H54 (cell line): ENCODE data around the gene KCTD19.

Experiments
- DNase-seq: peaks from one replicate; pipeline ENCODE4 v3.0.0; 2011; ENCODE audit warnings: low spot score, mixed read lengths; ENCODE audit not compliant: insufficient read length
- FAIRE-seq: peaks from 3 replicates; lab custom pipeline; 2011; peaks lifted over from hg19 to GRCh38; lab: Jason Lieb, UNC
- POLR2A ChIP-seq: IDR thresholded peaks from 2 replicates; pipeline ENCODE4 v1.6.1; 2011; ENCODE audit warnings: low read depth, mild to moderate bottlenecking, low read length

The KCTD19 gene

GRCh38 chr16:67341250-67341649 lies 14.7 kb upstream of the KCTD19 start:
- TF ChIP-seq POLR2A: no peak
- FAIRE-seq: no peak

GRCh38 chr16:67339453-67339852 lies 12.9 kb upstream of the KCTD19 start:
- FAIRE-seq: peak; percentile 80
- no peak for TF ChIP-seq POLR2A
- DNase-seq: no peak

More at GRCh38 chr16:67341250-67341649, 14.7 kb upstream of the KCTD19 start:
- no peak for DNase-seq

- DNase-seq (no peak), FAIRE-seq (no peak)
- TF ChIP-seq POLR2A: no peak
Measured at GRCh38 chr16:67336648-67337047, 10.1 kb upstream of the KCTD19 start.

- no peak for TF ChIP-seq POLR2A
- FAIRE-seq: no peak
- DNase-seq: no peak
Measured at GRCh38 chr16:67336116-67336515, 9.6 kb upstream of the KCTD19 start.

- DNase-seq (no peak), FAIRE-seq (no peak)
- no peak for TF ChIP-seq POLR2A
Measured at GRCh38 chr16:67333315-67333714, 6.8 kb upstream of the KCTD19 start.

- peak; percentile 20 for FAIRE-seq
- TF ChIP-seq POLR2A: no peak
- no peak for DNase-seq
Measured at GRCh38 chr16:67329901-67330300, 3.4 kb upstream of the KCTD19 start.

GRCh38 chr16:67327743-67328142 lies 1.2 kb upstream of the KCTD19 start:
- no peak for TF ChIP-seq POLR2A
- FAIRE-seq (peak; percentile 15), DNase-seq (no peak)

- FAIRE-seq (no peak), DNase-seq (no peak)
- no peak for TF ChIP-seq POLR2A
Measured at GRCh38 chr16:67326115-67326471, 448 bp downstream of the KCTD19 start.

- no peak for FAIRE-seq
- no peak for TF ChIP-seq POLR2A
- no peak for DNase-seq
Measured at GRCh38 chr16:67317853-67318252, 8.7 kb downstream of the KCTD19 start.

- TF ChIP-seq POLR2A: no peak
- no peak for DNase-seq
- FAIRE-seq: no peak
Measured at GRCh38 chr16:67312719-67313118, 13.8 kb downstream of the KCTD19 start.

- FAIRE-seq: peak; percentile 98
- DNase-seq: peak; percentile 95
- TF ChIP-seq POLR2A: no peak
Measured at GRCh38 chr16:67311607-67312488, 14.7 kb downstream of the KCTD19 start.

GRCh38 chr16:67310561-67310960 lies 16.0 kb downstream of the KCTD19 start:
- DNase-seq (no peak), FAIRE-seq (no peak)
- no peak for TF ChIP-seq POLR2A

GRCh38 chr16:67305216-67306071 lies 21.1 kb downstream of the KCTD19 start:
- FAIRE-seq (no peak), DNase-seq (no peak)
- no peak for TF ChIP-seq POLR2A

- DNase-seq (no peak), FAIRE-seq (no peak)
- TF ChIP-seq POLR2A: no peak
Measured at GRCh38 chr16:67304020-67304419, 22.5 kb downstream of the KCTD19 start.
